Glomerular visceral epithelial cell (primary cell): ENCODE data around the gene SNAI3.
A peak's percentile ranks its signal among the peaks of the same experiment; 100 is the strongest.

Source experiments
- DNase-seq: peaks from one replicate; pipeline ENCODE4 v3.0.0-alpha.2; 2016; ENCODE audit errors: extremely low spot score

Gene SNAI3

GRCh38 chr16:88651276-88651988 is 34.9 kb downstream of the SNAI3 start:
- peak; percentile 87 for DNase-seq

GRCh38 chr16:88650749-88651275 is 35.5 kb downstream of the SNAI3 start, which contains the start of gene CYBA:
CYBA (minus strand) TSS chr16:88651053; CDS start chr16:88651013, 40 bp downstream.
- peak; percentile 87 for DNase-seq

- DNase-seq: no peak
These were observed 36.2 kb downstream of the SNAI3 start for GRCh38 chr16:88649924-88650748.

GRCh38 chr16:88649195-88649923 is 36.9 kb downstream of the SNAI3 start:
- DNase-seq: no peak

GRCh38 chr16:88647178-88648070 is 38.9 kb downstream of the SNAI3 start:
- DNase-seq: no peak

GRCh38 chr16:88646345-88647034 is 39.8 kb downstream of the SNAI3 start:
- no peak for DNase-seq

- no peak for DNase-seq
These were observed 40.4 kb downstream of the SNAI3 start for GRCh38 chr16:88645941-88646340.

- no peak for DNase-seq
These were observed 40.9 kb downstream of the SNAI3 start for GRCh38 chr16:88645455-88645854.

GRCh38 chr16:88643644-88643932 is 42.7 kb downstream of the SNAI3 start:
- no peak for DNase-seq

- no peak for DNase-seq
These were observed 43.2 kb downstream of the SNAI3 start for GRCh38 chr16:88642881-88643643.

GRCh38 chr16:88640498-88641247 is 45.6 kb downstream of the SNAI3 start:
- no peak for DNase-seq

GRCh38 chr16:88640039-88640495 is 46.2 kb downstream of the SNAI3 start:
- DNase-seq: no peak

- DNase-seq: no peak
These were observed 46.9 kb downstream of the SNAI3 start for GRCh38 chr16:88639231-88640038.

- DNase-seq: no peak
These were observed 47.7 kb downstream of the SNAI3 start, which contains the start of gene IL17C for GRCh38 chr16:88638323-88639230. IL17C (plus strand) TSS chr16:88638572; CDS start chr16:88638642, 70 bp downstream.

GRCh38 chr16:88636488-88637265 is 49.6 kb downstream of the SNAI3 start:
- DNase-seq: no peak

GRCh38 chr16:88635671-88636319 is 50.5 kb downstream of the SNAI3 start:
- no peak for DNase-seq
